OCI-LY3 (cell line): ENCODE results near the gene PACSIN2.
"Not testable (repeated sequence)": the region's sequence is repeated elsewhere in the genome, so short reads cannot be mapped to it uniquely, and the experiment has no call there.

Experiments
- H2AFZ ChIP-seq: fragments of 200-600, 300-600 bp; shearing (Covaris generic); 2 replicates; pipeline ENCODE4 v1.6.0; 2014; ENCODE audit warnings: antibody characterized with exemption, low read depth, low read length
- H3K27ac ChIP-seq: fragments of 200-600, 300-600 bp; sonication (generic); 2 replicates; pipeline ENCODE4 v1.5.1; 2014; ENCODE audit warnings: mild to moderate bottlenecking, low read length, moderate library complexity, mixed read lengths
- H3K27me3 ChIP-seq: fragments of 200-600, 300-600 bp; sonication (generic); 2 replicates; pipeline ENCODE4 v1.6.1; 2014; ENCODE audit warnings: low read depth, low read length, mixed read lengths
- H3K36me3 ChIP-seq: fragments of 200-600, 300-600 bp; sonication (generic); replicated peaks from 2 replicates; pipeline ENCODE3; 2014; ENCODE audit warnings: low read depth, low read length, mixed read lengths
- H3K4me1 ChIP-seq: fragments of 300-600, 200-600 bp; sonication (generic); 2 replicates; pipeline ENCODE4 v1.6.1; 2014; ENCODE audit warnings: low read length, mixed read lengths
- H3K4me2 ChIP-seq: fragments of 200-600, 300-600 bp; sonication (generic); 2 replicates; pipeline ENCODE4 v1.6.1; 2014; ENCODE audit warnings: low read length, mixed read lengths
- H3K4me3 ChIP-seq: fragments of 300-600, 200-600 bp; sonication (generic); 2 replicates; pipeline ENCODE4 v1.5.1; 2014; ENCODE audit warnings: antibody characterized with exemption, mild to moderate bottlenecking, low read length, moderate library complexity
- H3K79me2 ChIP-seq: fragments of 300-600, 200-600 bp; shearing (Covaris generic); 2 replicates; pipeline ENCODE4 v1.6.1; 2014; ENCODE audit warnings: mild to moderate bottlenecking, low read length, mixed read lengths
- H3K9ac ChIP-seq: fragments of 300-600, 200-600 bp; shearing (Covaris generic); 2 replicates; pipeline ENCODE4 v1.6.0; 2014; ENCODE audit warnings: mild to moderate bottlenecking, low read length, moderate library complexity
- H3K9me3 ChIP-seq: fragments of 200-600, 300-600 bp; shearing (Covaris generic); 2 replicates; pipeline ENCODE4 v1.6.1; 2014; ENCODE audit warnings: low read length, mixed read lengths; ENCODE audit not compliant: insufficient read depth
- H4K20me1 ChIP-seq: fragments of 200-600, 300-600 bp; sonication (generic); 2 replicates; pipeline ENCODE4 v1.6.1; 2016; ENCODE audit warnings: low read length, mixed read lengths; ENCODE audit not compliant: insufficient read depth
- EZH2phosphoT487 ChIP-seq: fragments of 200-600 bp; shearing (Covaris generic); IDR thresholded peaks from 2 replicates; pipeline ENCODE4 v1.6.1; 2018; ENCODE audit warnings: antibody characterized with exemption, mixed run types, low read depth
- TF ChIP-seq, protein P1 (sequence below): fragments of 200-600, 300-600 bp; sonication (generic); IDR thresholded peaks from 2 replicates; pipeline ENCODE4 v1.5.1; 2014; ENCODE audit warnings: antibody characterized with exemption, low read length, low read depth

PACSIN2 gene

GRCh38 chr22:42955087-42955635 is 59.8 kb downstream of the PACSIN2 start:
- H3K79me2 ChIP-seq, result peaks cover 41% of the 10 kb centered on the region
- H4K20me1 ChIP-seq, result peaks cover 5% of the 10 kb centered on the region
- peaks cover 33% of the 10 kb centered on the region for H3K4me1 ChIP-seq
- peaks cover 18% of the 10 kb centered on the region for H3K36me3 ChIP-seq
- no peaks in the 10 kb centered on the region; the same call in 1 of the 2 replicates for H3K9me3 ChIP-seq
- TF ChIP-seq, protein P1, sequence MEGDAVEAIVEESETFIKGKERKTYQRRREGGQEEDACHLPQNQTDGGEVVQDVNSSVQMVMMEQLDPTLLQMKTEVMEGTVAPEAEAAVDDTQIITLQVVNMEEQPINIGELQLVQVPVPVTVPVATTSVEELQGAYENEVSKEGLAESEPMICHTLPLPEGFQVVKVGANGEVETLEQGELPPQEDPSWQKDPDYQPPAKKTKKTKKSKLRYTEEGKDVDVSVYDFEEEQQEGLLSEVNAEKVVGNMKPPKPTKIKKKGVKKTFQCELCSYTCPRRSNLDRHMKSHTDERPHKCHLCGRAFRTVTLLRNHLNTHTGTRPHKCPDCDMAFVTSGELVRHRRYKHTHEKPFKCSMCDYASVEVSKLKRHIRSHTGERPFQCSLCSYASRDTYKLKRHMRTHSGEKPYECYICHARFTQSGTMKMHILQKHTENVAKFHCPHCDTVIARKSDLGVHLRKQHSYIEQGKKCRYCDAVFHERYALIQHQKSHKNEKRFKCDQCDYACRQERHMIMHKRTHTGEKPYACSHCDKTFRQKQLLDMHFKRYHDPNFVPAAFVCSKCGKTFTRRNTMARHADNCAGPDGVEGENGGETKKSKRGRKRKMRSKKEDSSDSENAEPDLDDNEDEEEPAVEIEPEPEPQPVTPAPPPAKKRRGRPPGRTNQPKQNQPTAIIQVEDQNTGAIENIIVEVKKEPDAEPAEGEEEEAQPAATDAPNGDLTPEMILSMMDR, result no peak
- TF ChIP-seq EZH2phosphoT487, result no peak
- no peaks in the 10 kb centered on the region for H3K27me3 ChIP-seq
- no peak overlapping the region for H3K9ac ChIP-seq
- no peak overlapping the region for H3K4me3 ChIP-seq
- no peak overlapping the region for H3K27ac ChIP-seq
- no peak overlapping the region for H2AFZ ChIP-seq
- no peak overlapping the region for H3K4me2 ChIP-seq

DNA sequence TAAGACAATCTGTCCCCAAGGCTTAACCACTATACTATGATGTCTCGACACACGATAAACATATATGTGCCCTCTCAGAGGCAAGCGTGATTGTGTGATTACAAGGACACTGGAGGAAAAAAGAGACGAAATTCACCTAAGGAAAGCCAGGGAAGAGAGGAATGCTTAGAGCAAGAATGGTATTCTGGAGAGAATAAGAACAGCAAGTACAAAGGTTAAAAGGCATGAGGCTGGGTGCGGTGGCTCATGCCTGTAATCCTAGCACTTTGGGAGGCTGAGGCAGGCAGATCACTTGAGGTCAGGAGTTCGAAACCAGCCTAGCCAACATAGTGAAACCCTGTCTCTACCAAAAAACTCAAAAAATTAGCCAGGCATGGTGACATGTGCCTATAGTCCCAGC is 61.2 kb downstream of the PACSIN2 start:
- not testable (repeated sequence) for H4K20me1 ChIP-seq, H3K27ac ChIP-seq, H3K27me3 ChIP-seq, H3K9me3 ChIP-seq, H2AFZ ChIP-seq, H3K4me2 ChIP-seq, H3K4me3 ChIP-seq, H3K9ac ChIP-seq
- Histone ChIP-seq H3K4me1 (peaks cover 18% of the 10 kb centered on the region), H3K36me3 (peaks cover 18% of the 10 kb centered on the region), H3K79me2 (peaks cover 34% of the 10 kb centered on the region)

- H3K4me3 ChIP-seq, result no peak overlapping the region
- peaks cover 32% of the 10 kb centered on the region for H3K79me2 ChIP-seq
- no peak overlapping the region for H2AFZ ChIP-seq
- no peak overlapping the region for H3K27ac ChIP-seq
- H3K4me1 ChIP-seq, result no peaks in the 10 kb centered on the region
- no peaks in the 10 kb centered on the region; the same call in 1 of the 2 replicates for H3K9me3 ChIP-seq
- no peaks in the 10 kb centered on the region for H3K27me3 ChIP-seq
- H3K4me2 ChIP-seq, result no peak overlapping the region
- no peak for TF ChIP-seq EZH2phosphoT487
- TF ChIP-seq, protein P1, result no peak
- peaks cover 14% of the 10 kb centered on the region for H3K36me3 ChIP-seq
- peaks cover 24% of the 10 kb centered on the region for H4K20me1 ChIP-seq
- H3K9ac ChIP-seq, result no peak overlapping the region
These were observed 63.7 kb downstream of the PACSIN2 start for GRCh38 chr22:42951093-42951710.

GRCh38 chr22:42950281-42950680 is 64.7 kb downstream of the PACSIN2 start:
- no peak overlapping the region for H3K9ac ChIP-seq
- no peak overlapping the region for H2AFZ ChIP-seq
- H3K36me3 ChIP-seq, result peaks cover 5% of the 10 kb centered on the region
- no peak overlapping the region for H3K4me3 ChIP-seq
- peaks cover 28% of the 10 kb centered on the region for H3K79me2 ChIP-seq
- peaks cover 24% of the 10 kb centered on the region for H4K20me1 ChIP-seq
- H3K27ac ChIP-seq, result no peak overlapping the region
- H3K9me3 ChIP-seq, result no peaks in the 10 kb centered on the region
- TF ChIP-seq EZH2phosphoT487, result no peak
- TF ChIP-seq, protein P1, result no peak
- H3K4me1 ChIP-seq, result peaks cover 2% of the 10 kb centered on the region; the same call in 1 of the 2 replicates
- no peaks in the 10 kb centered on the region for H3K27me3 ChIP-seq
- no peak overlapping the region for H3K4me2 ChIP-seq
